K562 (cell line): ENCODE measurements around the gene ATP7B. TPM values are rescaled to one million over a fixed set of nuclear protein-coding genes. Genes with fewer than 3 reads are reported as not detected.
A peak's percentile ranks its signal among the peaks of the same experiment; 100 is the strongest.

Experiments
- BCL6 ChIP-seq: fragments of 250-450 bp; sonication (Bioruptor Pico); IDR thresholded peaks from 2 replicates; pipeline ENCODE4 v1.4.0; 2020
- CREM ChIP-seq: IDR thresholded peaks from 2 replicates; pipeline ENCODE4 v1.6.1; 2014; ENCODE audit warnings: antibody characterized with exemption, low read depth
- ETV5 ChIP-seq: sonication (generic); formaldehyde crosslinking; IDR thresholded peaks from 2 replicates; pipeline ENCODE4 v1.4.0; 2020; ENCODE audit warnings: low read depth, mild to moderate bottlenecking, missing genetic modification reagents
- FUS ChIP-seq: fragments of 200-400 bp; formaldehyde crosslinking; optimal IDR thresholded peaks from 2 replicates; pipeline ENCODE3; 2017; ENCODE audit warnings: low read depth, low read length
- HINFP ChIP-seq: fragments of 450-650 bp; conservative IDR thresholded peaks from 2 replicates; pipeline ENCODE4 v1.6.1; 2016; ENCODE audit warnings: missing genetic modification characterization, low read depth, mild to moderate bottlenecking, control low read depth, missing compliant biosample characterization
- NONO ChIP-seq, 2 experiments: fragments of 200-400 bp in 1 of 2; fragments of 450-650 bp in 1 of 2; formaldehyde crosslinking in 1 of 2; IDR thresholded peaks; 2 replicates each; pipeline ENCODE4 v1.6.1; 2017; ENCODE audit warnings: low read depth in 2 of 2, mild to moderate bottlenecking in 2 of 2, moderate library complexity in 2 of 2, low read length in 1 of 2
- RBM25 ChIP-seq: fragments of 200-400 bp; formaldehyde crosslinking; IDR thresholded peaks from 2 replicates; pipeline ENCODE4 v1.6.1; 2018; ENCODE audit warnings: low read length, low read depth, moderate library complexity; ENCODE audit not compliant: severe bottlenecking
- RUNX1 ChIP-seq: sonication (generic); IDR thresholded peaks from 2 replicates; pipeline ENCODE4 v1.6.1; 2016; ENCODE audit warnings: antibody characterized with exemption, low read depth
- SP2 ChIP-seq: IDR thresholded peaks from 2 replicates; pipeline ENCODE4 v1.6.1; 2011; ENCODE audit warnings: mild to moderate bottlenecking, low read depth, low read length, moderate library complexity; ENCODE audit not compliant: poor library complexity, severe bottlenecking; ENCODE audit errors: extremely low read depth
- ZNF586 ChIP-seq: fragments of 450-650 bp; formaldehyde crosslinking; conservative IDR thresholded peaks from 2 replicates; pipeline ENCODE4 v1.4.0; 2020; ENCODE audit warnings: mild to moderate bottlenecking, moderate library complexity
- polyA plus RNA-seq, 8 experiments: library from polyadenylated mRNA; depleted of rRNA in 4 of 8; stranded (reverse) in 5 of 8; unstranded in 3 of 8; fragments of >200 nt; fragmentation: Nextera tagmentation in 2 of 8; fragmentation: Illumina TruSeq in 1 of 8; extraction: Ambion mirVana in 2 of 8; extraction: Trizol in 1 of 8; gene quantifications; 2 replicates each; pipeline versions ENCODE4 v1.2.1 to v1.2.3, GENCODE V29; 2011 to 2014; ENCODE audit warnings: inconsistent platforms in 1 of 8, missing spikeins in 1 of 8
- total RNA-seq, 7 experiments: library from RNA; depleted of rRNA in 6 of 7; stranded (reverse); fragments of >200 nt in 6 of 7; fragmentation: Illumina TruSeq in 2 of 7; extraction: Trizol in 2 of 7; gene quantifications; 2 replicates each; pipeline versions ENCODE4 v1.2.1 to v1.2.3, GENCODE V29; 2011 to 2021; ENCODE audit warnings: low replicate concordance in 1 of 7
- TF ChIP-seq, protein P1 (sequence below): sonication (generic); formaldehyde crosslinking; IDR thresholded peaks from 2 replicates; pipeline ENCODE4 v1.8.0; 2022; ENCODE audit warnings: mild to moderate bottlenecking, missing genetic modification reagents
- TF ChIP-seq, protein P2 (sequence below): IDR thresholded peaks from 2 replicates; pipeline ENCODE4 v1.6.1; 2011; ENCODE audit not compliant: insufficient read length; ENCODE audit errors: extremely low read depth
- TF ChIP-seq, protein P3 (sequence below): fragments of 250-450 bp; sonication (Bioruptor Pico); IDR thresholded peaks from 2 replicates; pipeline ENCODE4 v1.9.0; 2021; ENCODE audit warnings: mild to moderate bottlenecking, inconsistent platforms

ATP7B gene
- total and polyA plus RNA-seq, 9 of the 15 experiments (the other 6 are each of a cell fraction or from before 2014, with no cell fraction given) = 1.1 to 20.4 (median 8.5) TPM

GRCh38 chr13:51956717-51957116, 54.5 kb downstream of the ATP7B start (continued):
- TF ChIP-seq, protein P1, sequence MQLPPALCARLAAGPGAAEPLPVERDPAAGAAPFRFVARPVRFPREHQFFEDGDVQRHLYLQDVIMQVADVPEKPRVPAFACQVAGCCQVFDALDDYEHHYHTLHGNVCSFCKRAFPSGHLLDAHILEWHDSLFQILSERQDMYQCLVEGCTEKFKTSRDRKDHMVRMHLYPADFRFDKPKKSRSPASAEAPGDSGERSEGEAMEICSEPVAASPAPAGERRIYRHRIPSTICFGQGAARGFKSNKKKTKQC = no peak
- TF ChIP-seq RBM25 (peak; percentile 99), HINFP (tag) (no peak), CREM (no peak), ZNF586 (CRISPR knock-in tag) (no peak), NONO (IDR thresholded peaks at IDR 0.05; ENCODE audit: low read depth in 2 of 2, low read length in 1 of 2) (no peak), BCL6 (CRISPR knock-in tag) (no peak), SP2 (no peak), RUNX1 (no peak), FUS (no peak), ETV5 (no peak)
- TF ChIP-seq, protein P2, sequence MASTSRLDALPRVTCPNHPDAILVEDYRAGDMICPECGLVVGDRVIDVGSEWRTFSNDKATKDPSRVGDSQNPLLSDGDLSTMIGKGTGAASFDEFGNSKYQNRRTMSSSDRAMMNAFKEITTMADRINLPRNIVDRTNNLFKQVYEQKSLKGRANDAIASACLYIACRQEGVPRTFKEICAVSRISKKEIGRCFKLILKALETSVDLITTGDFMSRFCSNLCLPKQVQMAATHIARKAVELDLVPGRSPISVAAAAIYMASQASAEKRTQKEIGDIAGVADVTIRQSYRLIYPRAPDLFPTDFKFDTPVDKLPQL = no peak
- TF ChIP-seq, protein P3, sequence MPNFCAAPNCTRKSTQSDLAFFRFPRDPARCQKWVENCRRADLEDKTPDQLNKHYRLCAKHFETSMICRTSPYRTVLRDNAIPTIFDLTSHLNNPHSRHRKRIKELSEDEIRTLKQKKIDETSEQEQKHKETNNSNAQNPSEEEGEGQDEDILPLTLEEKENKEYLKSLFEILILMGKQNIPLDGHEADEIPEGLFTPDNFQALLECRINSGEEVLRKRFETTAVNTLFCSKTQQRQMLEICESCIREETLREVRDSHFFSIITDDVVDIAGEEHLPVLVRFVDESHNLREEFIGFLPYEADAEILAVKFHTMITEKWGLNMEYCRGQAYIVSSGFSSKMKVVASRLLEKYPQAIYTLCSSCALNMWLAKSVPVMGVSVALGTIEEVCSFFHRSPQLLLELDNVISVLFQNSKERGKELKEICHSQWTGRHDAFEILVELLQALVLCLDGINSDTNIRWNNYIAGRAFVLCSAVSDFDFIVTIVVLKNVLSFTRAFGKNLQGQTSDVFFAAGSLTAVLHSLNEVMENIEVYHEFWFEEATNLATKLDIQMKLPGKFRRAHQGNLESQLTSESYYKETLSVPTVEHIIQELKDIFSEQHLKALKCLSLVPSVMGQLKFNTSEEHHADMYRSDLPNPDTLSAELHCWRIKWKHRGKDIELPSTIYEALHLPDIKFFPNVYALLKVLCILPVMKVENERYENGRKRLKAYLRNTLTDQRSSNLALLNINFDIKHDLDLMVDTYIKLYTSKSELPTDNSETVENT (CRISPR knock-in tag) = no peak
